HTR-8/SVneo (cell line): ENCODE measurements around the gene PPIC.
"Not testable (repeated sequence)": the region's sequence is repeated elsewhere in the genome, so short reads cannot be mapped to it uniquely, and the experiment has no call there.

ENCODE experiments used
- DNase-seq: peaks from one replicate; pipeline ENCODE4 v3.0.0; 2011; ENCODE audit warnings: low spot score, mixed read lengths; ENCODE audit not compliant: insufficient read length
- FAIRE-seq: peaks from 2 replicates; lab custom pipeline; 2011; peaks lifted over from hg19 to GRCh38; lab: Jason Lieb, UNC

PPIC gene

DNA sequence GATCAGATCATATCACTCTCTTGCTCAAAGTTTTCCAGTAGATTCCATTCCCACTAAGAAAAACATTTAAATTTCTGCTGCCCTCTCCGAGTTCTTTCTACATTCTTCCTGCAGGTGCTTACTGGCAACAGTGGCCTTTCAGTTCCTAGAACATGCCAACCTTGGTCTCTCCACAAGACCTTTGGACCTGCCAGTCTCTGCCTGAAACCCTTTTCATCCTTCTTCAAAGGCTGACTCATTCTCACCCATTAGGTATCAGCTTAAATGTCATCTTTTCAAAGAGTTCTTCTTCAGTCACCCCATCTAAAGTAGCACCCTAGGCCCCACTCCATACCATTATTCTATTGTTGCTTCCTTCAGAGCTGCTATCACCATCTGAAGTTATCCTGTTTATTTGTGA, 21.8 kb downstream of the PPIC start:
- FAIRE-seq, result no peak
- no peak for DNase-seq

DNA sequence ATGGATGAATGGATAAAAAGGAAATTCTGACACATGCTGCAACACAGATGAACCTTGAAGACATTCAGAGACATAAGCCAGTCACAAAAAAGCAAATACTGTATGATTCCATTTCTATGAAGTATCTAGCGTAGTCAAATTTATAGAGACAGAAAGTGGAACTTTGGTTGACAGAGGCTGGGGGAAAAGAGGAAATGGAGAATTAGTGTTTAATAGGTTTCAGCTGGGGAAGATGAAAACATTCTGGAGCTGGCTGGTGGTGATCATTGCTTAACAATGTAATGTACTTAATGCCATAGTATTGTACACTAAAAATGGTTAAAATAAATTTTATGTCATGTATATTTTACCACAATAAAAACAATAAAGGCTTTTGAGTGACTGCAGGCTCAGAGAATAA, 24.2 kb downstream of the PPIC start:
- DNase-seq (no peak), FAIRE-seq (no peak)

DNA sequence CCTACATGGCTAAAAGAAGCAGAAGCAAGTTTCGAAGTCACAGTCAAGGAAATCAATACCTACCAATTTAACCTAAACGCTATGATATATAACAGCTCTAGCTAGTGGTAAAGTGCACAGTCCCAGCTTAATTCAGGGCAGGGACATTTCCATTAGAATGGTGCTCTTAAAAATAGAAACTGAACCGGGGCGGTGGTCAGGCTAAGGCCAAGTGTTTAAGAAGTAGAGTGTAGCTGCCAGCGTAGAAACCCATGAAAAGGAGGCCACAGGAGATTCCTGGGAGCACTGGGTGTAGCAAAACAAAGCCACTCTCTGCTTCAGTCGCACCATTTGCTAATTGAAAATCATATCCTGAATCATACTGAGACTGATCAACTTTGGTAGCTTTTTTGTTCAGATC, 28.8 kb downstream of the PPIC start:
- DNase-seq, result no peak
- no peak for FAIRE-seq

DNA sequence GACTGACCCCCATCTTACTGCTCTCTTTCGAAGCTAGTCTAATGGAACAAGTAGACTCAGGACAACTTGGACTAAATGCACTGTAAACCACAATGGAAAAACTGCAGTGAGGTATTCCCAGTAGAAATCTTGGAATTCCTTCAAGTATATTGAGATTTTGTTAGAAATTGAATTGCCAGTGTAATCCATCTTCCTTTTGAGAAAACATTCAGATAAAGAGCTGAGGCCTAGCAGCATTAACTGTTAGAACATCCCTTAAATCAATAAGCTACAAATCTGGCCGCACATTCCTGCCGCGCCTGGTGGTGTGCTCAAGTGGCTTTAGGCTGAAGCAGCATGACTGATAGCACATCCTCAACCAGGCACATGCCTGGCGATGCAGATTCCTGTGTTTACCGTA, 29.3 kb downstream of the PPIC start:
- DNase-seq (no peak), FAIRE-seq (no peak)

DNA sequence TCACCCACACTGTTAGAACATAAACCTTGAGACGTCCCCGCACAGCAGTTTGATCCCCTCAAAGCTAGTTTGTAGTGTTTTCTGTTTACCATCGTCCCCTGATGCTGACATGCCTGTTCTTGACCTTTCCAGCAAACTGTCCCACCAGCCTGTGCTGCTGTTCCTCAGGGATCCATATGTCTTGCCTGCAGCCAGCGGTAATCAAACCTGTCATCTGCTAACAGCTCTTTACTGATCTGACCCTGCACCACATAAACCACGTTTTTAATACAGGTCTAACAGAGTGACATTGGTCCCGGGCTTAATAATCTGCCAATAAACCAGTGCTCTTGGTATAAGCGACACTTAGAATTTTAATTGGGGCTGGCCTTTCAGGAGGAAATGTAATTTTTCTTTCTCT, 34.7 kb downstream of the PPIC start:
- FAIRE-seq (no peak), DNase-seq (no peak)

DNA sequence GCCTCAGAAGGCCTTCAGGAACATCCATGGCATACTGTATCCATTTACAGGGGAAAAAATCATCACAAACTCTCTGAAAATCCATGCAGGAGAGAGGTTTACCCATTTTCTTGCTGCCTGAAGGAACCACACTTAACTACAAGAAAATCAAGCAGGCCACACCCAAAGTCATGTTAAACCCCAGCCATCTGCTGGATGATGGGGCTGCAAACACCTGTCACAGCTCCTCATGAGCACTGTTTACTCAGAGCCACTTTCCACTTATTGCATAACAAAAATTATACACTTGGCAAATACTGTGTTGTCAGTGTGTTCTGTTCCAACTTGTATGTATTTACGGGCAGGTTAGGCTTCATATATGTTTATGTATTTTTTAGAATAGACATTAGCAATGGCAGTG, 35.8 kb downstream of the PPIC start:
- no peak for FAIRE-seq
- DNase-seq, result no peak

DNA sequence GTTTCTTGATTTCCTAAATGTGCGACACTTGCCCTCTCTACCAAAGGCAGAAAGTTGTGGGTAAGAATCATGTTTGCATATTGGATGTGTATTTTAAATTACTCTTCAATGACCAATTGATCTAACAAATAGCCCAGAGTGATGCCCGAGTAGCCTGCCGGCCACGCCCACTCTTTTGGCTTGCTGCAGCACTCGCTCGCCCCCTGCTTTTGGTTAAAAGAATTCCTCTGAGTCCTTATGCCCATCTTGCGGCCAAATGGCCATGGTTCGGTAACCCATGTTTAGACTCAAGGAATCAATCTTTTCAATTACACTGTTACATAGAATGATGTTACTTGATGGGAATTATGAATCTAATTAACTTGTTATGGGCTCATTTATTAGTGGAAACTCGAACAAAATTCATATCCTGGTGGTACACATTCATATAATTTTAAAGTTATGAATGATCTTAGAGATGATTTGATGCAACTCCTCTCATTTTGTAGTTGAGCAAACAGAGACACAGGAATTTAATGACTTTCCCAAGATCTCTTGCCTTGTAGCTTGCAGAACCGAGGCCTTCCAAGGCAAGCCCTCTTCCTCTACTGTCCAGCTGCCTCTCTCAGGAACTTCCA, 36.5 kb downstream of the PPIC start:
- FAIRE-seq, result no peak
- DNase-seq, result peak; percentile 22

DNA sequence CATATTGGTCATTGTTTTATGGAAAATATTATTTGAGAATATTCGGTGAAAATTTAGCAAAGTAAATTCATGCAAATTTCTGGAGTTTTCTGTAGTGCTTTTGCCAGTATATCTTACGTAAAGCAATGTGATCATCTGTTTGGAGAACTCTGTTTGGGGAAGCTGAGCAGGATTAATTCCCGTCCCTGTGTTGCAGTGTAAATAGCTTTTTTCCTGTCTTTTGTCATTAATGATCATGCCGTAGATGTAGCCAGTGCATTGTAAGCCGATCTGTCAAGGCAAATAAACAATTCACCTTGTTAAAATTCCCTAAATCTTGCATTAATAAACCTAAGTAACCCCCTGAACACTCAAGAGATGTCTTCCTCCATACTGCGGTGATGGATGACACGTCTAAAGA, 39.2 kb downstream of the PPIC start:
- FAIRE-seq (no peak), DNase-seq (no peak)

DNA sequence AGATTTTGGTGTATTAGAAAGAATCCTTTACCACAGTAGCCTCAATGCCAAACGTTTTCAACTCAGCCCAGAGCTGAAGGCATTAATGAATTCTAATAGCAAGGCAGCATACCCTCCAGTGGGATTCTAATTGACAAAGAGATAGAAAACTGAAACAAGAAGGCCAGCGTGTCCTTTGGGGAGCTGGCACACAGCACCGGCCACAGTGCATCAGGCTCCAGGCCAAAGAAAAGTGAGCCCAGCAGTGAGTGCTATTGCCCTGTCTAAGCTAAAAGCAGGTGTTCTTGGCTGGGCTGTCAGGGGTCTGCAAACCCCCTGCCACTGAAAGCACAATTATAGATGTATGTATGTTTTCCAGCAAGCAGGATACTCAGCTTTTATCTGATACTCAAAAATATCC, 40.4 kb downstream of the PPIC start:
- DNase-seq (no peak), FAIRE-seq (no peak)

DNA sequence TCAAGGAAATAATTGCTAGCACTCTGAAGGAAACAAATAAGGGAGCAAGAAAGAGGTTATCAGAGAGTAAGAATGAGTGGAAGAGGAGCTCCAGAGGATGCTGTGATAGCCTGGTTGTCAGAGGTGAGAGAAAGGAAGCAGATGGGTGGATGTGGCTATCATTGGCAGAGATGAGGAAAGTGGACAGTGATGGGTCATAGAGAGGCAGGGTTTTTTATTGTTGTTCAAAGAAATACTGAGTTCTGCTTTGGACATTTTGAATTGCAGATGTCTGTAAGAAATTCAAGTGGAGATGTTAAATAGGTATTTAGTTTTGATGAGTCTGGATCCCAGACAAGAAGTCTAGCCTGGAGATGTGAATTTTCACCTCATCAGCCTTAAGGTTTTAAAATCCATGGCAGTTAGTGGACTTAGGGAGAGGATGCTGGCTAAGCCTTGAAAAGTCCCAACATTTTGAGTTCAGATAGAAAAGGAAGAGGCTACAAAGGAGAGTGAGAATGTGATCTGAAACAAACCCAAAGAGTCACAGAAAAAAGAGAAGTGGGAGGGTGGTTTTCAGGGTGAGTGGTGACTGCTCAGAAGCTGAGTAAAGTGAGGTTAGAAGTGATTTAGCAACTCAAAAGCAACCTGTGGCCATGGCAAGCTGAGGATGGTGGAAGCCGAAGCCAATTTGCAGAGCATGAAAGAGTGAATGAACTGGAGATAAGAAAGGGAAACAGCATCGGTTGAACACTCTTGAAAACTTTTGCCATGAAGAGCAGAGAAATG, 50.4 kb downstream of the PPIC start:
- DNase-seq (no peak), FAIRE-seq (no peak)

DNA sequence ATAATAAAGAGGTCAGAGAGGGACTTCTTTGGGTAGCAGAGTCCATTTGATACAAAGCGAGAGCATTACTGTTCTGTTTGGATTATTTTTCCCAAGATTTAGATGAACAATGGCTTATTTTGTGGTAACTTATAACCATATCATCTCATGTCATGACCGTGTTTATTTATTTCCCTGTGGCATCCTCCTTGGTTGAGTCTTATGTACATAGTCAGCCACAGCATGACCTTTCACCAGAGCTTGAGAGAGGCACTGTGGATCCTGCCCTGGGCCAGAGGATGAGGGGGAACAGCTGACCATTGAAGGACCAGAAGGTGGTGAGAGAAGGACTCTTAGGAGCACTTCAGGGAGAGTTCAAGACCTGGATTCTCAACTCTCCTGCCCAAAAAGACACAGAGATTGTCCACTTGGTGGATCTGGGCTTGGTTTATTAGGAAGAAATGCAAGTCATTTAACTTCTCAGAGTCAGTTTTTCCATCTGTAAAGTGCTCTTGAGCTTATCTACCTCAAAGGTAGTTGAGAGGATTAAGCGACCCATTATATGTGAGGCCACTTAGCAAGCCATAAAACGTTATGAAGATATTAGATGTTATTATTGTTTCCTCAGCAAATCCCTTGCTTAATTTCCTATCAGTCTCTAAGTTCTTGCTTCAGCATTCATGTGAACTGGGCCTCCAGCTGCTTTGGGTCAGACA, 51.4 kb downstream of the PPIC start:
- no peak for FAIRE-seq
- no peak for DNase-seq

DNA sequence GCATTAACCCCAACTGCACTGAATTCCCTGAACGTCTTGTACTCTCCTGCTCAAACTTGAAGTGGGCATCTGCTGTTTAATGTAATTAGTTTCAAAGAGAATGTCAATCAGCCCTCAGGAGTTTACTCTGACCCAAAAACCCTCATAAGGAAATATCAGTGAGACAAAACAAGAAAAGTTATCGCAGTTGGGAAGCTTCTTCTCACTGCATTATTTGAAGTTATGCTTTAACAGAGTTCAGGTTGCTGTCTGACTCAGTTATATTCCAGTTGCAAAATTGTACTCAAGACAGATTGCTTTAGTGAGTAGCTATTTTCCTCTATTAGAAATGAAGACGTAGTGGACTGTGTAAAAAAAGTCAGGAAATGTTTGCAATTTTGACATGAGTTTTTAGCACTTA, 52.1 kb downstream of the PPIC start:
- DNase-seq (no peak), FAIRE-seq (no peak)

DNA sequence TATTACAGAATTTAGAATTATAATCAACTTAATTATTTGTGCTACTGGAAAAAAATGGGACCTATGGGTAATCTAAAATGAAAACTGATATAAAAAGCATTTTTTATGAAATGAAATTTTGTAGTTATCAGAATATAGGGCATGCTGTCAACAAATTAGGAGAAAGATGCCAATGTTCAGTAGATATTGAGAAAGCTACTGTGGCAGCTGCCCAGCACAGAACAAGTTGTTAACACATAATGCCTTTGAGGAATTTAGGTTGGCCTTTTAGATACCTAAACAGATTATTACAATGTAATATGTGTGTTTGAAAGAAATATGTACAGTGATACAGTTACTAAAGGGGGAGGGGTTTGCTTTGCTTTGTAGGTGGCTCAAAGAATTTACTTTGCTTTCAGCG, 54.1 kb downstream of the PPIC start:
- FAIRE-seq (no peak), DNase-seq (no peak)

DNA sequence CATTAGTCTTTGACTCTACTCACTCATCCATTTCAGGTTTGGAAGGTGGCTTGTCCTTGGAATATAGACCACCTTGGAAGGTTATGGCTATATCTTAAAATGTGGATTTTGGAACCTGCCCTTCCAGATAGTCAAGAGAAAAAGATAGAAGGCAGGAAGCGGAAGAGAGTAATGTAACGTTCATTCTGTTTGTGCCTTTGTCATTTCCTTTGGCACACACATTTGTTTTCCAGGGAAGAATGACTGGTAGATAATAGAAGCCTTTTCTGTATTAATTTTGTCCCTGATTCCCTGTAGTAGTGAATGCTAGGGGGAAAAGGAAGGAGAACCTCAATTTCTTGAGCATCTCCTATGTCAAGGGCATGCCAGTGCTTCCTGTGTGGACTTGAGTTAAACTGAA, 54.7 kb downstream of the PPIC start:
- DNase-seq, result no peak
- no peak for FAIRE-seq

DNA sequence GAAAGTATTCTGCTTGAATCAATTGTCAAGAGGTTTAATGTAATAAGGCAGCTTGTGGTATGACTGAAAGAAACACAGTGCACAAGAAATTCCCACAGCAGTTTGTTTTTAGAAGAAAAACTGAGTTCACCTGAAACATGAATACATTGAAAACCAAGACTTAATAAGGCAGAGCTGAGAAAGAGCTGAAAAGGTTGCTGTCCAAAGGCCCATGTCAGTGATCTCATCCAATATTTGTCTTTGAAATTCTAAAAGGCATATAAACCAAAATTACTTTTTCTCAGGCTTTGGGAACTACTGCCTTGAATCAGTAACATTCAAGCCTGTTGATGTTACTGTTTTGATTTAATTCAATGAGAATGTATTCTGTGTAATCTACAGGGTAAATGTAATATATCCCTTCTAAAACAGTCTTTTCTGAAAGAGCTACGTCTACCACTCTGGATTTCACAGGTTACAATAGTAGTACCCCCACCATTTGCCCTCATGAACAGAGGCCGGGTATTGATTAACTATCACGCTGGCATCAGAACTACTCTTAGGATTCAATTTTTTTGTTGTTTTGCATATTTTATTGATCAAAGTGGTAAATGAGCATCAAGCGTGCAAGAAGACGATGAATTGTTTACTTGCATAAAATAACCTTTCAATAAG, 57.8 kb downstream of the PPIC start:
- DNase-seq (no peak), FAIRE-seq (no peak)

DNA sequence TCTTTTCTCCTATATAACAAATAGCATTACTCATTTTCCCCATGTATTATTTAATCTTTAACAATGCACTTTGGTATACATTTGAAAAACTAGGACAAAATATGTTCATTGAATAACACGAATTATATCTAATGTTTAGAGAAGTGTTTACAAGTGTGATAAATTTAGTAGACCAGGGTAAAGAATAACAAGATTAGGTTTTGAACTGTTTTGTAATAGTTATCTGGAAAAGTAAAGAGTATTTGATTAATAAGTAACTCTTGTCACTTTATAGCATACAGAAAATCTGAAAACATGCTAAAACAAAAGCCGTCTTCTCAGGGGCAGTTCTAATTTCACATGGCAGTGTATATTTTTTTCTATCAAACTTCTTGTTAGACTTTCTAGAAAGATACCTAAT, 58.5 kb downstream of the PPIC start:
- DNase-seq (no peak), FAIRE-seq (no peak)

DNA sequence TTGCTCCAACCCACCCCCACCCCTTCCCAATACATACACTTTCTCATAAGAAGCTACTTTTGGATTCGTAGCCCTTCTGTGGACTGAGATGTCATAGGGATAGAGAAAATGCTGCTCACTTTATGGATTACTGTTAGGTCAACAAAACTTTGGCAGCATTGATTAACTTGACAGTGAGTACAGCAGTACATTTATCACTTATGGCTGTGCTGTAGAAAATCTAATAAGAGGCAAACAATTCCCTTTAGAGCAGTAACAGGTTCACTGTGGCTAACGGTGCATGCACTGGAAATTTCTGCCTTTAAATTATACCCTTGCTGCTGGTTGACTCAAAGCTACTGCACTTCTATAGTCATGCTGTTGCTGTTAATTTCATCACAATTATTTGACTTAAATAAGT, 59.2 kb downstream of the PPIC start:
- no peak for FAIRE-seq
- no peak for DNase-seq

DNA sequence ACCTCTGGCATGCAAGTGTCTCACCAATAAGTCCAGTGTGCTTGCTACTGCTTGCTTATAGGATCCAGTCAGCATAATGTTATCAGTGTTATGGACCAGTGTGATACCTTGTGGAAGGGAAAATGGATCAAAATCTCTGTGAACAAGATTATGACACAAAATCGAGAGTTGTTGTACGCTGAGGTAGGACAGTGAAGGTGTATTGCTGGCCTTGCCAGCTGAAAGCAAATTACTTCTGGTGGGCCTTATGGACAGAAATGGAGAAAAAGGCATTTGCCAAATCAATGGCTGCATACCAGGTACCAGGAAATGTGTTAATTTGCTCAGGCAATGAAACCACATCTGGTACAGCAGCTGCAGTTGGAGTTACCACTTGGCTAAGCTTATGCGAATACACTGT, 62.3 kb downstream of the PPIC start:
- not testable (repeated sequence) for DNase-seq, FAIRE-seq

DNA sequence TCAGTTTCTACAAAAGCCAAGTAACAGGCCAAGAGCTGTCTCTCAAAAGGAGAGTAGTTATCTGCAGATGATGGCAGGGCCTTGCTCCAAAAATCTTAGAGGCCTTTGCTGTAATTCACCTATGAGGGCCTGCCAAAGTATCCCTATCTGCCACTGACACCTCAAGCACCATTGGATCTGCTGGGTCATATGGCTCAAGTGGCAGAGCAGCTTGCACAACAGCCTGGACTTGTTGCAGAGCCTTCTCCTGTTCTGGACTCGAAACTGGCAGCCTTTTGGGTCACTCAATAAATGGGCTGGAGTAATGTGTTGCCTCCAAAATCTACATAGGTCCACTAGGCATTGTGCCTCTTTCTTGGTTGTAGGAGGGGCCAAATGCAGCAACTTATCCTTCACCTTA, 62.8 kb downstream of the PPIC start:
- not testable (repeated sequence) for FAIRE-seq, DNase-seq
